ENCODE data around the gene CDS2. TPM values are rescaled to one million over a fixed set of nuclear protein-coding genes. Genes with fewer than 3 reads are reported as not detected.

Gene CDS2
- polyA plus RNA-seq, 1 donor from 2014 or later = 66.7 TPM

DNA sequence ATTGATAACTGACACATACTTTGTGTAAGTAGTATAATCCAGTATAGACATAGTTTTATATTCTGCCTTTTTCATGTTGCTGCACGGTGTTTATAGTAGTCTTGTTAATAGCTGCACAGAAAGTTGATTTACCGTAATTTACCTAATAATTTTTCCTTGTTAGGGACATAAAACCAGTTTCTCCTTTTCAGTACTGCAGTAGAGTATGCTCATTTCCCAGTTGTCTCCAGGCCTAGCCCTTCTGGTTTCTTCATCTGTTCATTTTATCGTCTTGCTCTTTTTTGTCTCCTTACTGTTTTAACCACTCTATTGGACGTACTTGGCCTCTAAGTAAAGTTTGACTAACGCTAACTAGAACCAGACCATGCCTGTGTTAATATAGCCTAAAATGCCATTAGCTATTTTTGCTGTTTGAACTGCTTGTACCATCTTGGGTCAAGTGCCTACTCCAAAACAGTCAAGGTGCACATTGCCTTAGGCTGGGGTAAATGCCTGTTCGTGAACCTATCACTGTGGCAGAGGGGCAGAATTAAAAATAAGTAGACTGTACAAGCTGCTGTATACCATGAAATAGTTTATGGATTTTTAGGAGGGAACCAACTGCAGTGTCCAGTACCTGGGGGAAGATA is 34.8 kb downstream of the CDS2 start:
- no peaks in the 10 kb centered on the region for H4K20me1 ChIP-seq (ENCODE audit: insufficient read depth)
- TF ChIP-seq RAD21 (conservative IDR thresholded peaks at IDR 0.05) (no peak), EZH2 (IDR thresholded peaks at IDR 0.05; ENCODE audit: borderline replicate concordance, insufficient read depth, low read length, poor library complexity, severe bottlenecking) (no peak), SMC3 (conservative IDR thresholded peaks at IDR 0.05; ENCODE audit: poor library complexity) (no peak), TAF1 (IDR thresholded peaks at IDR 0.05; ENCODE audit: low read depth) (no peak), POLR2AphosphoS5 (IDR thresholded peaks at IDR 0.05) (no peak)

DNA sequence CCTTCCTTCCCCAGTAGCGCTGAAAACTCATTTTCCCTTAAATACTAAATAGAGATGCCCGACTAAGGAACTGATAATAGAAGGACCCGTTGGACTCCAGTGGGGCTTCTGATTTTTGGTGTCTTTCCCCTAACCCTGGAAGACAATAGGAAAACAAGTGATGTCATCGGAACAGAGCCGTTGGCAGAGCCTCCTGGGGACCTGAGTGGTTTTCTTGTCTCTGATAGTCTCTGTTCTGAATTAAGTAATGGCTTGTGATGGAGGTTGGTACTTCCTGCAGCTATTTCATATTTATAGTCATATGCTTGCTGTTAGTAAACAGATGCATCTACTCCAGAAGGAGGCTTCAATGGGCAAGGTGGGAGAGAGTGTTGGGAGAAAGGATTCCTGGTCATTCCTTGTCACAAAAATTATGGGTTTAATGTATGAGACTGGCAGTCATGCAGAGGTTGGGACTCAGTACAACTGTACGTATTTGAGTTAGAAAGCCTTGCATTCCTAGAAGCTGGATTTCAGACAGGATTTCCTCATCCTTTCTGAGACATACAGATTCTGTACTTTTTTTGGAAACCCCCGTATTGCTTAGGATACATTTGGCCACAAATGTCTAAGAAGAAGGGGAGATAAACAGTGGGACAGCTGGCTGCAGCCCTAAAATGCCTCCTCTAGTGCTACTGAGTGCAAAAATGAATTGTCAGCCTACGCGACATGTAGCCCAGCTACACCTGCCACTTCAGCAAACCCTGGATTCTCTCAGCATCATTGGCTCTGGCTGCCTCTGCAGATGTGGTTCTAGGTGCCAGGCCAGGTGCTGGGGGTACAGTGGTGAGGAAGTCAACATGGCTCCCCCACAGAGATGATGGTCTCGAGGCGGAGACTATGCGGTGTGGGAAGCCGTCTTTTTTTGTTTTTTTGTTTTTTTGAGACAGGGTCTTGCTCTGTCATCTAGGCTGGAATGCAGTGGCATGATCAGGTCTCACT is 38.1 kb downstream of the CDS2 start:
- Histone ChIP-seq H3K27ac (ENCODE audit: low read length) (no peak overlapping the region), H3K4me3 (ENCODE audit: low read length) (no peak overlapping the region), H2AFZ (ENCODE audit: low read depth, low read length) (no peak overlapping the region), H3F3A (ENCODE audit: insufficient read depth, low read length, poor library complexity, severe bottlenecking) (no peaks in the 10 kb centered on the region), H4K20me1 (ENCODE audit: insufficient read depth) (no peaks in the 10 kb centered on the region), H3K9me2 (ENCODE audit: insufficient read depth, low read length) (no peaks in the 10 kb centered on the region), H3K36me3 (ENCODE audit: insufficient read depth, low read length) (no peaks in the 10 kb centered on the region), H3K79me2 (replicated peaks; ENCODE audit: insufficient read depth, low read length) (peaks cover 64% of the 10 kb centered on the region), H3K9me3 (ENCODE audit: low read length) (no peaks in the 10 kb centered on the region), H3K27me3 (ENCODE audit: insufficient read depth, low read depth, low read length) (no peaks in the 10 kb centered on the region), H3K9ac (ENCODE audit: low read length) (no peak overlapping the region), H3K4me2 (ENCODE audit: low read length) (no peak overlapping the region)
- no peak for TF ChIP-seq SMC3 (conservative IDR thresholded peaks at IDR 0.05; ENCODE audit: poor library complexity)
- TF ChIP-seq EZH2 (IDR thresholded peaks at IDR 0.05; ENCODE audit: borderline replicate concordance, insufficient read depth, low read length, poor library complexity, severe bottlenecking) = no peak
- TF ChIP-seq TAF1 (IDR thresholded peaks at IDR 0.05; ENCODE audit: low read depth) = no peak
- TF ChIP-seq POLR2AphosphoS5 (IDR thresholded peaks at IDR 0.05) = no peak
- no peak for TF ChIP-seq EP300 (conservative IDR thresholded peaks at IDR 0.05; ENCODE audit: poor library complexity, severe bottlenecking)
- TF ChIP-seq, protein P1, sequence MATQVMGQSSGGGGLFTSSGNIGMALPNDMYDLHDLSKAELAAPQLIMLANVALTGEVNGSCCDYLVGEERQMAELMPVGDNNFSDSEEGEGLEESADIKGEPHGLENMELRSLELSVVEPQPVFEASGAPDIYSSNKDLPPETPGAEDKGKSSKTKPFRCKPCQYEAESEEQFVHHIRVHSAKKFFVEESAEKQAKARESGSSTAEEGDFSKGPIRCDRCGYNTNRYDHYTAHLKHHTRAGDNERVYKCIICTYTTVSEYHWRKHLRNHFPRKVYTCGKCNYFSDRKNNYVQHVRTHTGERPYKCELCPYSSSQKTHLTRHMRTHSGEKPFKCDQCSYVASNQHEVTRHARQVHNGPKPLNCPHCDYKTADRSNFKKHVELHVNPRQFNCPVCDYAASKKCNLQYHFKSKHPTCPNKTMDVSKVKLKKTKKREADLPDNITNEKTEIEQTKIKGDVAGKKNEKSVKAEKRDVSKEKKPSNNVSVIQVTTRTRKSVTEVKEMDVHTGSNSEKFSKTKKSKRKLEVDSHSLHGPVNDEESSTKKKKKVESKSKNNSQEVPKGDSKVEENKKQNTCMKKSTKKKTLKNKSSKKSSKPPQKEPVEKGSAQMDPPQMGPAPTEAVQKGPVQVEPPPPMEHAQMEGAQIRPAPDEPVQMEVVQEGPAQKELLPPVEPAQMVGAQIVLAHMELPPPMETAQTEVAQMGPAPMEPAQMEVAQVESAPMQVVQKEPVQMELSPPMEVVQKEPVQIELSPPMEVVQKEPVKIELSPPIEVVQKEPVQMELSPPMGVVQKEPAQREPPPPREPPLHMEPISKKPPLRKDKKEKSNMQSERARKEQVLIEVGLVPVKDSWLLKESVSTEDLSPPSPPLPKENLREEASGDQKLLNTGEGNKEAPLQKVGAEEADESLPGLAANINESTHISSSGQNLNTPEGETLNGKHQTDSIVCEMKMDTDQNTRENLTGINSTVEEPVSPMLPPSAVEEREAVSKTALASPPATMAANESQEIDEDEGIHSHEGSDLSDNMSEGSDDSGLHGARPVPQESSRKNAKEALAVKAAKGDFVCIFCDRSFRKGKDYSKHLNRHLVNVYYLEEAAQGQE (IDR thresholded peaks at IDR 0.05; ENCODE audit: borderline replicate concordance) = no peak
- no peak for TF ChIP-seq MXI1 (conservative IDR thresholded peaks at IDR 0.05; ENCODE audit: poor library complexity, severe bottlenecking)
- TF ChIP-seq RAD21 (conservative IDR thresholded peaks at IDR 0.05) = no peak
- TF ChIP-seq, protein P2, sequence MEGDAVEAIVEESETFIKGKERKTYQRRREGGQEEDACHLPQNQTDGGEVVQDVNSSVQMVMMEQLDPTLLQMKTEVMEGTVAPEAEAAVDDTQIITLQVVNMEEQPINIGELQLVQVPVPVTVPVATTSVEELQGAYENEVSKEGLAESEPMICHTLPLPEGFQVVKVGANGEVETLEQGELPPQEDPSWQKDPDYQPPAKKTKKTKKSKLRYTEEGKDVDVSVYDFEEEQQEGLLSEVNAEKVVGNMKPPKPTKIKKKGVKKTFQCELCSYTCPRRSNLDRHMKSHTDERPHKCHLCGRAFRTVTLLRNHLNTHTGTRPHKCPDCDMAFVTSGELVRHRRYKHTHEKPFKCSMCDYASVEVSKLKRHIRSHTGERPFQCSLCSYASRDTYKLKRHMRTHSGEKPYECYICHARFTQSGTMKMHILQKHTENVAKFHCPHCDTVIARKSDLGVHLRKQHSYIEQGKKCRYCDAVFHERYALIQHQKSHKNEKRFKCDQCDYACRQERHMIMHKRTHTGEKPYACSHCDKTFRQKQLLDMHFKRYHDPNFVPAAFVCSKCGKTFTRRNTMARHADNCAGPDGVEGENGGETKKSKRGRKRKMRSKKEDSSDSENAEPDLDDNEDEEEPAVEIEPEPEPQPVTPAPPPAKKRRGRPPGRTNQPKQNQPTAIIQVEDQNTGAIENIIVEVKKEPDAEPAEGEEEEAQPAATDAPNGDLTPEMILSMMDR (IDR thresholded peaks at IDR 0.05; ENCODE audit: poor library complexity, severe bottlenecking) = no peak

More for the DNA sequence above, 34.8 kb downstream of the CDS2 start:
- Histone ChIP-seq H3F3A (ENCODE audit: insufficient read depth, low read length, poor library complexity, severe bottlenecking) (no peaks in the 10 kb centered on the region), H3K9me2 (ENCODE audit: insufficient read depth, low read length) (no peaks in the 10 kb centered on the region), H3K4me2 (ENCODE audit: low read length) (no peak overlapping the region), H3K36me3 (ENCODE audit: insufficient read depth, low read length) (no peaks in the 10 kb centered on the region), H3K27me3 (ENCODE audit: insufficient read depth, low read depth, low read length) (no peaks in the 10 kb centered on the region), H2AFZ (ENCODE audit: low read depth, low read length) (no peak overlapping the region), H3K9me3 (ENCODE audit: low read length) (no peaks in the 10 kb centered on the region), H3K9ac (ENCODE audit: low read length) (no peak overlapping the region), H3K4me3 (ENCODE audit: low read length) (no peak overlapping the region), H3K79me2 (replicated peaks; ENCODE audit: insufficient read depth, low read length) (peaks cover 65% of the 10 kb centered on the region), H3K27ac (ENCODE audit: low read length) (no peak overlapping the region)
